ENCODE measurements around the gene SPTBN4.

SPTBN4 gene

GRCh38 chr19:40425450-40426287 lies 41.1 kb upstream of the SPTBN4 start, which contains the start of gene SERTAD1 (continued):
- TF ChIP-seq, protein P1, sequence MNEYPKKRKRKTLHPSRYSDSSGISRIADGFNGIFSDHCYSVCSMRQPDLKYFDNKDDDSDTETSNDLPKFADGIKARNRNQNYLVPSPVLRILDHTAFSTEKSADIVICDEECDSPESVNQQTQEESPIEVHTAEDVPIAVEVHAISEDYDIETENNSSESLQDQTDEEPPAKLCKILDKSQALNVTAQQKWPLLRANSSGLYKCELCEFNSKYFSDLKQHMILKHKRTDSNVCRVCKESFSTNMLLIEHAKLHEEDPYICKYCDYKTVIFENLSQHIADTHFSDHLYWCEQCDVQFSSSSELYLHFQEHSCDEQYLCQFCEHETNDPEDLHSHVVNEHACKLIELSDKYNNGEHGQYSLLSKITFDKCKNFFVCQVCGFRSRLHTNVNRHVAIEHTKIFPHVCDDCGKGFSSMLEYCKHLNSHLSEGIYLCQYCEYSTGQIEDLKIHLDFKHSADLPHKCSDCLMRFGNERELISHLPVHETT (tag by site-specific recombination; IDR thresholded peaks at IDR 0.05), result 0 out of 2 replicates have a peak, but pooled peaks have one; percentile 24
- TF ChIP-seq IKZF3 (tag by site-specific recombination; IDR thresholded peaks at IDR 0.05) (peak; percentile 88), GLI2 (tag by site-specific recombination; IDR thresholded peaks at IDR 0.05; ENCODE audit: borderline replicate concordance, low read depth) (no peak), KLF9 (tag by site-specific recombination; IDR thresholded peaks at IDR 0.05; ENCODE audit: low read depth) (peak; percentile 92), ZNF184 (tag by site-specific recombination; IDR thresholded peaks at IDR 0.05) (0 out of 2 replicates have a peak, but pooled peaks have one; percentile 69), OVOL3 (tag by site-specific recombination; IDR thresholded peaks at IDR 0.05) (no peak), ZSCAN30 (tag by site-specific recombination; IDR thresholded peaks at IDR 0.05) (peak; percentile 95), ZNF555 (tag by site-specific recombination; conservative IDR thresholded peaks at IDR 0.05) (no peak), ELK4 (IDR thresholded peaks at IDR 0.05; ENCODE audit: borderline replicate concordance, low read depth, low read length) (no peak; the same call in 1 of the 2 replicates), ZNF341 (tag by site-specific recombination; IDR thresholded peaks at IDR 0.05; ENCODE audit: low read depth) (peak; percentile 93), ZNF311 (tag by site-specific recombination; IDR thresholded peaks at IDR 0.05; ENCODE audit: borderline replicate concordance) (no peak), GFI1B (tag by site-specific recombination; IDR thresholded peaks at IDR 0.05) (peak; percentile 12; the same call in 1 of the 2 replicates), ZBTB7A (tag by site-specific recombination; IDR thresholded peaks at IDR 0.05; ENCODE audit: low read depth) (peak; percentile 77; the same call in 1 of the 2 replicates), ZIC2 (tag by site-specific recombination; IDR thresholded peaks at IDR 0.05) (peak; percentile 92), ZNF704 (tag by site-specific recombination; IDR thresholded peaks at IDR 0.05) (peak; percentile 84; the same call in 1 of the 2 replicates), ZNF37A (tag by site-specific recombination; IDR thresholded peaks at IDR 0.05) (no peak), ZBTB11 (tag by site-specific recombination; conservative IDR thresholded peaks at IDR 0.05; ENCODE audit: low read depth) (peak; percentile 73), KLF7 (tag by site-specific recombination; IDR thresholded peaks at IDR 0.05; ENCODE audit: borderline replicate concordance) (no peak), ZNF560 (tag by site-specific recombination; IDR thresholded peaks at IDR 0.05; ENCODE audit: borderline replicate concordance) (no peak; the same call in 1 of the 2 replicates), ZBTB48 (tag by site-specific recombination; IDR thresholded peaks at IDR 0.05) (peak; percentile 73)
- TF ChIP-seq, protein P2, sequence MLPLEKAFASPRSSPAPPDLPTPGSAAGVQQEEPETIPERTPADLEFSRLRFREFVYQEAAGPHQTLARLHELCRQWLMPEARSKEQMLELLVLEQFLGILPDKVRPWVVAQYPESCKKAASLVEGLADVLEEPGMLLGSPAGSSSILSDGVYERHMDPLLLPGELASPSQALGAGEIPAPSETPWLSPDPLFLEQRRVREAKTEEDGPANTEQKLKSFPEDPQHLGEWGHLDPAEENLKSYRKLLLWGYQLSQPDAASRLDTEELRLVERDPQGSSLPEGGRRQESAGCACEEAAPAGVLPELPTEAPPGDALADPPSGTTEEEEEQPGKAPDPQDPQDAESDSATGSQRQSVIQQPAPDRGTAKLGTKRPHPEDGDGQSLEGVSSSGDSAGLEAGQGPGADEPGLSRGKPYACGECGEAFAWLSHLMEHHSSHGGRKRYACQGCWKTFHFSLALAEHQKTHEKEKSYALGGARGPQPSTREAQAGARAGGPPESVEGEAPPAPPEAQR (tag by site-specific recombination; IDR thresholded peaks at IDR 0.05), result peak; percentile 42; the same call in 1 of the 2 replicates
- TF ChIP-seq, protein P3, sequence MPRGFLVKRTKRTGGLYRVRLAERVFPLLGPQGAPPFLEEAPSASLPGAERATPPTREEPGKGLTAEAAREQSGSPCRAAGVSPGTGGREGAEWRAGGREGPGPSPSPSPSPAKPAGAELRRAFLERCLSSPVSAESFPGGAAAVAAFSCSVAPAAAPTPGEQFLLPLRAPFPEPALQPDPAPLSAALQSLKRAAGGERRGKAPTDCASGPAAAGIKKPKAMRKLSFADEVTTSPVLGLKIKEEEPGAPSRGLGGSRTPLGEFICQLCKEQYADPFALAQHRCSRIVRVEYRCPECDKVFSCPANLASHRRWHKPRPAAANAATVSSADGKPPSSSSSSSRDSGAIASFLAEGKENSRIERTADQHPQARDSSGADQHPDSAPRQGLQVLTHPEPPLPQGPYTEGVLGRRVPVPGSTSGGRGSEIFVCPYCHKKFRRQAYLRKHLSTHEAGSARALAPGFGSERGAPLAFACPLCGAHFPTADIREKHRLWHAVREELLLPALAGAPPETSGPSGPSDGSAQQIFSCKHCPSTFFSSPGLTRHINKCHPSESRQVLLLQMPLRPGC (tag by site-specific recombination; IDR thresholded peaks at IDR 0.05), result peak; percentile 64
- TF ChIP-seq, protein P4, sequence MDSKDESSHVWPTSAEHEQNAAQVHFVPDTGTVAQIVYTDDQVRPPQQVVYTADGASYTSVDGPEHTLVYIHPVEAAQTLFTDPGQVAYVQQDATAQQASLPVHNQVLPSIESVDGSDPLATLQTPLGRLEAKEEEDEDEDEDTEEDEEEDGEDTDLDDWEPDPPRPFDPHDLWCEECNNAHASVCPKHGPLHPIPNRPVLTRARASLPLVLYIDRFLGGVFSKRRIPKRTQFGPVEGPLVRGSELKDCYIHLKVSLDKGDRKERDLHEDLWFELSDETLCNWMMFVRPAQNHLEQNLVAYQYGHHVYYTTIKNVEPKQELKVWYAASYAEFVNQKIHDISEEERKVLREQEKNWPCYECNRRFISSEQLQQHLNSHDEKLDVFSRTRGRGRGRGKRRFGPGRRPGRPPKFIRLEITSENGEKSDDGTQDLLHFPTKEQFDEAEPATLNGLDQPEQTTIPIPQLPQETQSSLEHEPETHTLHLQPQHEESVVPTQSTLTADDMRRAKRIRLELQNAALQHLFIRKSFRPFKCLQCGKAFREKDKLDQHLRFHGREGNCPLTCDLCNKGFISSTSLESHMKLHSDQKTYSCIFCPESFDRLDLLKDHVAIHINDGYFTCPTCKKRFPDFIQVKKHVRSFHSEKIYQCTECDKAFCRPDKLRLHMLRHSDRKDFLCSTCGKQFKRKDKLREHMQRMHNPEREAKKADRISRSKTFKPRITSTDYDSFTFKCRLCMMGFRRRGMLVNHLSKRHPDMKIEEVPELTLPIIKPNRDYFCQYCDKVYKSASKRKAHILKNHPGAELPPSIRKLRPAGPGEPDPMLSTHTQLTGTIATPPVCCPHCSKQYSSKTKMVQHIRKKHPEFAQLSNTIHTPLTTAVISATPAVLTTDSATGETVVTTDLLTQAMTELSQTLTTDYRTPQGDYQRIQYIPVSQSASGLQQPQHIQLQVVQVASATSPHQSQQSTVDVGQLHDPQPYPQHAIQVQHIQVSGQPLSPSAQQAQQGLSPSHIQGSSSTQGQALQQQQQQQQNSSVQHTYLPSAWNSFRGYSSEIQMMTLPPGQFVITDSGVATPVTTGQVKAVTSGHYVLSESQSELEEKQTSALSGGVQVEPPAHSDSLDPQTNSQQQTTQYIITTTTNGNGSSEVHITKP (tag by site-specific recombination; IDR thresholded peaks at IDR 0.05), result no peak

Data from HEK293 (cell line).